ENCODE results near the gene PATE2. TPM values are rescaled to one million over a fixed set of nuclear protein-coding genes. Genes with fewer than 3 reads are reported as not detected.

The PATE2 gene
- total RNA-seq, 4 donors from 2014 or later, result not detected

DNA sequence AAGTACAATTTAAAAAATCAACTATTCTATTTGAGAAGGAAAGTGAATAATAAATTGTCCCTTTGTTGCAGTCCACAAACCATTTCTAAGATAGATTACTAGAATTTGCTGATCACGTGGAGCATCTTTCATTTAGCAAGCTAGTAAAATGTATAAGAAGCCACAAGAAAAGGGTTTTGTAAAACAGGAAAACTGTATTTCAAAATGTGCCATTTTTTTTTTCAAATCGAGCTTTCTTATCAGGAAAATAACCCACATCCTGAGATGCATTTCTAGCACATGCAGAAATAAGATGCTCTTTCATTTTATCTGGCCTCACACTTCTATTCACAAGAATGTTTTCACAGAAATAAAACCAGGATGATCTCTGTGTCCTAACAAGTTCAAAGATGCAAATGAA lies 6.0 kb upstream of the PATE2 start:
- TF ChIP-seq, protein P1, sequence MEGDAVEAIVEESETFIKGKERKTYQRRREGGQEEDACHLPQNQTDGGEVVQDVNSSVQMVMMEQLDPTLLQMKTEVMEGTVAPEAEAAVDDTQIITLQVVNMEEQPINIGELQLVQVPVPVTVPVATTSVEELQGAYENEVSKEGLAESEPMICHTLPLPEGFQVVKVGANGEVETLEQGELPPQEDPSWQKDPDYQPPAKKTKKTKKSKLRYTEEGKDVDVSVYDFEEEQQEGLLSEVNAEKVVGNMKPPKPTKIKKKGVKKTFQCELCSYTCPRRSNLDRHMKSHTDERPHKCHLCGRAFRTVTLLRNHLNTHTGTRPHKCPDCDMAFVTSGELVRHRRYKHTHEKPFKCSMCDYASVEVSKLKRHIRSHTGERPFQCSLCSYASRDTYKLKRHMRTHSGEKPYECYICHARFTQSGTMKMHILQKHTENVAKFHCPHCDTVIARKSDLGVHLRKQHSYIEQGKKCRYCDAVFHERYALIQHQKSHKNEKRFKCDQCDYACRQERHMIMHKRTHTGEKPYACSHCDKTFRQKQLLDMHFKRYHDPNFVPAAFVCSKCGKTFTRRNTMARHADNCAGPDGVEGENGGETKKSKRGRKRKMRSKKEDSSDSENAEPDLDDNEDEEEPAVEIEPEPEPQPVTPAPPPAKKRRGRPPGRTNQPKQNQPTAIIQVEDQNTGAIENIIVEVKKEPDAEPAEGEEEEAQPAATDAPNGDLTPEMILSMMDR (IDR thresholded peaks at IDR 0.05), result no peak
- ATAC-seq (ENCODE audit: low FRiP score) (no peak), DNase-seq (ENCODE audit: low spot score) (no peak)

DNA sequence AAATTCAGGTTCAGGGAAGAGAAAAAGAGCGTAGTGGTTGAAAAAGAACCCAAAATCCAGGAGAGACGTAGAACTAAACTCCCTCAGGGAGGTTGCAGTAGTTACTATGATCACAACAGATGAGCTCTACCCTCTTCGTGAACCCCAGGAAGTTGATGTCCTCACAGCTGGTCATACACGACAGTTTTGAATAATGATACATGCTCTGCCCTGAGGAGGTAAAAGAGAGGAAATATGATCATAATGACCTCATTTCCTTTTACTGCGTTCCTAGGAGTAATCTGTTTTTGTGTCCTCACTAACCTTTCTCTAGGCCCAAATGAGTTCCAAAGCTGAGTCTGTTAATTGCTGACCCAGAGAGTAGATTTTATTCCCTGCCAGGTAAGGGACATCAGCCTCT lies 1.3 kb downstream of the PATE2 start:
- ATAC-seq (ENCODE audit: low FRiP score) (no peak), DNase-seq (ENCODE audit: low spot score) (no peak)
- TF ChIP-seq, protein P1 (IDR thresholded peaks at IDR 0.05), result no peak

DNA sequence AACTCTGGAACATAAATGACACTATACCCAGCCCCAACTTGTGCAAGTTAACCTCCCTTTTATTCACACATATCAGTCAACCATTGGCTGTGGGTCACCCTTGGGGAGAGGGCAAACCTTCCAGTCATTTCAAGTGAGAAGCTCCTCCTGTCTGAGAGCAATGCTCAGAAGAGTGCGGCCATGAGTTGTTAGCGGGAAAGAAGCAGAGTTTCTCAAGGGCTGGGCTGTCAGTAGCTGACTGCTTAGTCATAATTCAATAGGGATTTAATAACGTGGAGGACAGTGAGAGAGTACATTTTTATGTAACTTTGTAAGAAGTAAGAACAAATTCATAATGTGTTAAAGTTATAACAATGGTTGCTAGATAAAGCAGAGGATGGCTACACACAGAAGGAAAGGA lies 5.1 kb downstream of the PATE2 start:
- ATAC-seq (ENCODE audit: low FRiP score) (peak; percentile 31), DNase-seq (ENCODE audit: low spot score) (no peak)
- TF ChIP-seq, protein P1 (IDR thresholded peaks at IDR 0.05), result no peak

DNA sequence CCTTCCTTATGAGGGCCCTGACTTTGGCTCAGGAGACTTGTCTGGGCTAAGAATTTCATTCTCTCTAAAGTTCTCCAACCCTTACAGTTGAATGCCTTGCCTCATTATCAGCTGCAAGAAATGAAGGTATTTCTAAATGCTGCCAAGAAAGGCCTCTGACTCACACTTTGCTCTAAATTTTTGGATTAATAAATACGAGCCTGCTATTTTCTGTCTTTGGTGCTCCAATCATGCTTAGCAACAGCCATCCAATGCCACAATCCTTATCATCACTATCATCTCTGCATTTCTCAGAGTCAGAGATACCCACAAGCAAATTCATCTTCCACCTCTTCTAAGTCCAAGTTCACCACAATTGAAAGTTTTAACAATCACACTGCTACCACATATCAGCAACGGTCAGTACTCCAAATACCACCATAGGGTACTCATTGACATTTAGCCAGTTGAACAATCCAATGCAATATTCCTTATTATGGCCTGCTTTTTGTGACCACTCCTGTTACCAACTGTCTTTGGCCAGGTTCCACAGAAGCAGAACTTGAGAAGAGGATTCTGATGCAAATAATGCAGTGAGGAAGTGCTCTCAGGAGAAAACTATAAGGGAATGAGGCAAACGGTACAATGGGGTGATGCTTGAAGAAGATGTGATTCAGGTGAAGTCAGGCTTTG lies 5.7 kb downstream of the PATE2 start:
- TF ChIP-seq, protein P1 (IDR thresholded peaks at IDR 0.05), result no peak
- peak; percentile 78 for ATAC-seq (ENCODE audit: low FRiP score)

DNA sequence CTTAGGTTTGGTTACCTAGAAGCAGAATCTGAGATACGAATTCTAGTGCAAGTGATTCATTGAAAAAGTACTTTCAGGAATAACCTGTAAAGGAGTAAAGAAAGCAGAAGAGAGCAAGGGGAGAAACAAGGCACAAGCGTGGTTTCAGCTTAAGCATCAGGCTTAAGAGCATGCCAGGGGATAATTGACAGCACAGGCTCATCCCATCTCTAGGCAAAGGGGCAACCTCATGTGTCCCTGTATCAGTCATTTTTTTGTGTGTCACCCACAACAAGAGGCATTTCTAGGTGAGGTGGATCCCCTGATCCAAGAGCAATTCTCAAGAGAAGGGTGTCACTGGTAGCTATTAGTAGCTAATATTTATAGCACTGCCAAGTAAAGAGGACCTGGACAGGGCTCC lies 8.0 kb downstream of the PATE2 start:
- no peak for ATAC-seq (ENCODE audit: low FRiP score)
- TF ChIP-seq, protein P1 (IDR thresholded peaks at IDR 0.05), result no peak
- DNase-seq (ENCODE audit: low spot score), result no peak

More for the DNA sequence above, 5.7 kb downstream of the PATE2 start:
- no peak for DNase-seq (ENCODE audit: low spot score)

DNA sequence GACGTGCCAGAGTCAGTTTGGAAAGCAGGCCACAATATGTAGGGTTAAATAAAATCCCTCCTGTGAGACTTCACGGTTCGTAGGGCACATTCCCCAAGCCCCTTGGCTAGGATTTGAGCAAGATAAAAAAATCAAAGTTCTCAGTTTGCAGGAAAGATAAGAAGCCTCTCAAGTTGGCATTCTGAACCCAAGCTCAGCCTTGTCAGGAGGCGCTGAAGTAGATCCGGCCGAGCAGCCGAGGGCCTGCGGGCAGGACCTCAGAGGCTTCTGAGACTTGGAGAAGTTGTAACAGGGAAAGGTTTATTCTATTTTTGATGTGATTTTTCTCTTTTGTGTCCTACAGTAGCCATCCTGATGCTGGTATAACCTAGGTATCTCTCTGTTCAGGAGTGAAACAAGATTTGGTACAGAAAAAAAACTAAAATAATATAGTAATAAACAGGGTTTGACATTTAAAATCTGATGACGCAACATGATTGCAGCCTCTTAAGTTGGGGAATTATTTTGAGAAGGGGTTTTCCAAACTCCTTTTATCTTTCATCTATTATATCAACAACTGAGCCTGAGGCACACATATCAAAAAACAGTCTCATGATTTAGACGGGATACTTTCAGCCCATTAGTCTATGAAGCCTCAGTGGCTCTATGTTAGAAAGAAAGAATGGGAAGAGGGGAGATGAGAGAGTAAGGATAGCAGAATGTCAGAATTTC lies 10.1 kb downstream of the PATE2 start:
- TF ChIP-seq, protein P1 (IDR thresholded peaks at IDR 0.05), result no peak
- DNase-seq (ENCODE audit: low spot score) (no peak), ATAC-seq (ENCODE audit: low FRiP score) (peak; percentile 28)

DNA sequence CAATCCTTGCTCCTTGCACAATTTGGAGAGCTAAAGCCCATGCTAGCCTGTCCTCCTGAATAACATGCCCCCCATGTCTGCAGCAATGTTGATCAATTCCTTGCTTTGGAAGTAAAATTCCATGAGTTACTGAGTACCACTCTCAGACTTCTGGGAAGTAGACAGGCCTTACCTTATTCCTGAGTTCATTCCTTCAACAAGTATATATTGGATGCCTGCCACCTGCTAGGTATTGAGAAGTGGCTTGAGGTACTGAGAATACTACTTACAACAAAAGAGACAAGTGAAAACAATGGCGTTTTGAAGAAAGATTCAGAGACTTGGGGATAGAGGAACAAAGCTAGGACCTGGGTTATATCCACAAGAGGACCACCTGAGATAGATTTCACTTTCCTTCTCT lies 12.4 kb downstream of the PATE2 start:
- TF ChIP-seq, protein P1 (IDR thresholded peaks at IDR 0.05), result no peak
- DNase-seq (ENCODE audit: low spot score) (no peak), ATAC-seq (ENCODE audit: low FRiP score) (no peak)
